Measurements from ENCODE around the gene HOXC12.

DNA sequence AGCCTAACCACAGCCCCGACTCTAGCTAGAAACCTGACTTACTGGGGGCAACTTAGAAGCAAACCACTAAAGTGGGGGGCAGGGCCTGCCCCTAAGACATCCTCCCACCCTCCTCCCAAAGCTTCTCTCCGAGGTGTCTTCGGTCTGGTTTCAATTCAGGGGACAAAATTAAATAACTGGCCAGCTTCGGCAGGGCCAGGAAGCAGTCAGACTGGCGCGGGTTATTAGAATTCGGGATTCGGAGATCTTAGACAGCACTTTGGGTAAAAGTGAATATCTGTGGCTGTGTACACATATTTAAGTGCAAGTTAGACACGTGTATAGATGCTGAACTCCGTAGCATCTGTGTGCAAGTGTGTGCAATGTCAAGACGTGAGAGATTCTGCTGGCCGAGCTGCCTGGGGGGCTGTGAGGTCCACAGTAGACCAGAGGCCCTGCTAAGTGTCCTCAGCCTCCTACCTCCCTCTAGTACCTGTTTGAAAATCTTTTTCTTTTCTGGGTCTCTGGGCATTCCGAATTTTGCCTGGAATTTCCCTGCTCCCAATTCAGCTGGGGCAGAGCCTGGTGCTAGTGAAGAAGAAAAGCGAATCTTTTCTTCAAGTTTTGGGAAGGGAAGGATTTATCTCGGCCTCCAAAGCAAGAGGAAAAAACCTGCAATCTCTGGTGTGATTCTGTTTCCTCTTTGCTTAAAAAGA lies 26.2 kb downstream of the HOXC12 start:
- TF ChIP-seq, protein P1, sequence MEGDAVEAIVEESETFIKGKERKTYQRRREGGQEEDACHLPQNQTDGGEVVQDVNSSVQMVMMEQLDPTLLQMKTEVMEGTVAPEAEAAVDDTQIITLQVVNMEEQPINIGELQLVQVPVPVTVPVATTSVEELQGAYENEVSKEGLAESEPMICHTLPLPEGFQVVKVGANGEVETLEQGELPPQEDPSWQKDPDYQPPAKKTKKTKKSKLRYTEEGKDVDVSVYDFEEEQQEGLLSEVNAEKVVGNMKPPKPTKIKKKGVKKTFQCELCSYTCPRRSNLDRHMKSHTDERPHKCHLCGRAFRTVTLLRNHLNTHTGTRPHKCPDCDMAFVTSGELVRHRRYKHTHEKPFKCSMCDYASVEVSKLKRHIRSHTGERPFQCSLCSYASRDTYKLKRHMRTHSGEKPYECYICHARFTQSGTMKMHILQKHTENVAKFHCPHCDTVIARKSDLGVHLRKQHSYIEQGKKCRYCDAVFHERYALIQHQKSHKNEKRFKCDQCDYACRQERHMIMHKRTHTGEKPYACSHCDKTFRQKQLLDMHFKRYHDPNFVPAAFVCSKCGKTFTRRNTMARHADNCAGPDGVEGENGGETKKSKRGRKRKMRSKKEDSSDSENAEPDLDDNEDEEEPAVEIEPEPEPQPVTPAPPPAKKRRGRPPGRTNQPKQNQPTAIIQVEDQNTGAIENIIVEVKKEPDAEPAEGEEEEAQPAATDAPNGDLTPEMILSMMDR (conservative IDR thresholded peaks at IDR 0.05 in 1 of 2, IDR thresholded peaks at IDR 0.05 in 1 of 2; ENCODE audit: extremely low read depth in 1 of 2, insufficient read depth in 1 of 2, low read depth in 1 of 2, low read length in 2 of 2): no peak
- TF ChIP-seq EZH2 (IDR thresholded peaks at IDR 0.05; ENCODE audit: borderline replicate concordance, low read length): no peak
